NB4 (cell line): ENCODE measurements around the gene GSTK1.

Experiments
- DNase-seq: peaks from one replicate; pipeline ENCODE4 v3.0.0; 2010; ENCODE audit warnings: low read depth
- H3K4me3 ChIP-seq: one replicate; pipeline ENCODE4 v1.5.1; 2011; ENCODE audit warnings: mild to moderate bottlenecking, low read depth, low read length, moderate library complexity
- MYC ChIP-seq: IDR thresholded peaks from 2 replicates; pipeline ENCODE4 v1.6.1; 2011; ENCODE audit warnings: low read depth, low read length
- POLR2A ChIP-seq: IDR thresholded peaks from 2 replicates; pipeline ENCODE4 v1.6.1; 2011; ENCODE audit warnings: mild to moderate bottlenecking; ENCODE audit not compliant: insufficient read length; ENCODE audit errors: extremely low read depth
- TF ChIP-seq, protein P1 (sequence below): IDR thresholded peaks from 2 replicates; pipeline ENCODE4 v1.6.1; 2011; ENCODE audit warnings: low read depth, low read length
- TF ChIP-seq, protein P2 (sequence below): IDR thresholded peaks from one replicate; pipeline ENCODE4 v1.5.1; 2012; ENCODE audit warnings: low read depth, low read length

The GSTK1 gene

DNA sequence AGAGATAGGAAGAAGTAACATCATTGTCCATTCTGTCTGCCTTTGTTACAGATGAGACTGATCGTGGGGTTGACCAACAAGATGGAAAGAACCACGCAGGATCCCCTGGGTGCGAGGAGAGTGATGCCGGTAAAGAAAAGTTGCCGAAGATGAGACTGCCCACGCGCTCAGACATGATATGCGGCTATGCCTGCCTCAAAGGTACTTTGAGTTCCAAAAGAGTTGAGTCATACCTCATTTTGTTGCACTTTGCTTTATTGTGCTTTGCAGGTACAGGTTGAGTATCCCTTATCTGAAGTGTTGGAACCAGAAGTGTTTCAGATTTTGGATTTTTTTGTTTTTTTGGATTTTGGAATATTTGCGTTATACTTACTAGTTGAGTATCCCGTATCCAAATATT is 40.5 kb downstream of the GSTK1 start:
- DNase-seq, result no peak
- TF ChIP-seq POLR2A, result no peak
- TF ChIP-seq, protein P1, sequence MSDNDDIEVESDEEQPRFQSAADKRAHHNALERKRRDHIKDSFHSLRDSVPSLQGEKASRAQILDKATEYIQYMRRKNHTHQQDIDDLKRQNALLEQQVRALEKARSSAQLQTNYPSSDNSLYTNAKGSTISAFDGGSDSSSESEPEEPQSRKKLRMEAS, result no peak
- TF ChIP-seq, protein P2, sequence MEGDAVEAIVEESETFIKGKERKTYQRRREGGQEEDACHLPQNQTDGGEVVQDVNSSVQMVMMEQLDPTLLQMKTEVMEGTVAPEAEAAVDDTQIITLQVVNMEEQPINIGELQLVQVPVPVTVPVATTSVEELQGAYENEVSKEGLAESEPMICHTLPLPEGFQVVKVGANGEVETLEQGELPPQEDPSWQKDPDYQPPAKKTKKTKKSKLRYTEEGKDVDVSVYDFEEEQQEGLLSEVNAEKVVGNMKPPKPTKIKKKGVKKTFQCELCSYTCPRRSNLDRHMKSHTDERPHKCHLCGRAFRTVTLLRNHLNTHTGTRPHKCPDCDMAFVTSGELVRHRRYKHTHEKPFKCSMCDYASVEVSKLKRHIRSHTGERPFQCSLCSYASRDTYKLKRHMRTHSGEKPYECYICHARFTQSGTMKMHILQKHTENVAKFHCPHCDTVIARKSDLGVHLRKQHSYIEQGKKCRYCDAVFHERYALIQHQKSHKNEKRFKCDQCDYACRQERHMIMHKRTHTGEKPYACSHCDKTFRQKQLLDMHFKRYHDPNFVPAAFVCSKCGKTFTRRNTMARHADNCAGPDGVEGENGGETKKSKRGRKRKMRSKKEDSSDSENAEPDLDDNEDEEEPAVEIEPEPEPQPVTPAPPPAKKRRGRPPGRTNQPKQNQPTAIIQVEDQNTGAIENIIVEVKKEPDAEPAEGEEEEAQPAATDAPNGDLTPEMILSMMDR, result no peak
- TF ChIP-seq MYC, result no peak
- no peak overlapping the region for H3K4me3 ChIP-seq

DNA sequence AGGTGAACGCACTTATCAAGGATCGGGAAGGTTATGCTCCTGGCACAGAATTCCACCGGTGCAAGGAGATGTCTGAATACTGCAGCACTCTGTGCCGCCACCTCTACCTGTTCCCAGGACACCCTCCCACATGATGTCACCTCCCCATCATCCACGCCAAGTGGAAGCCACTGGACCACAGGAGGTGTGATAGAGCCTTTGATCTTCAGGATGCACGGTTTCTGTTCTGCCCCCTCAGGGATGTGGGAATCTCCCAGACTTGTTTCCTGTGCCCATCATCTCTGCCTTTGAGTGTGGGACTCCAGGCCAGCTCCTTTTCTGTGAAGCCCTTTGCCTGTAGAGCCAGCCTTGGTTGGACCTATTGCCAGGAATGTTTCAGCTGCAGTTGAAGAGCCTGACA is 41.7 kb downstream of the GSTK1 start:
- no peak for DNase-seq
- TF ChIP-seq MYC (no peak), POLR2A (no peak)
- TF ChIP-seq, protein P2, result no peak
- TF ChIP-seq, protein P1, result no peak

DNA sequence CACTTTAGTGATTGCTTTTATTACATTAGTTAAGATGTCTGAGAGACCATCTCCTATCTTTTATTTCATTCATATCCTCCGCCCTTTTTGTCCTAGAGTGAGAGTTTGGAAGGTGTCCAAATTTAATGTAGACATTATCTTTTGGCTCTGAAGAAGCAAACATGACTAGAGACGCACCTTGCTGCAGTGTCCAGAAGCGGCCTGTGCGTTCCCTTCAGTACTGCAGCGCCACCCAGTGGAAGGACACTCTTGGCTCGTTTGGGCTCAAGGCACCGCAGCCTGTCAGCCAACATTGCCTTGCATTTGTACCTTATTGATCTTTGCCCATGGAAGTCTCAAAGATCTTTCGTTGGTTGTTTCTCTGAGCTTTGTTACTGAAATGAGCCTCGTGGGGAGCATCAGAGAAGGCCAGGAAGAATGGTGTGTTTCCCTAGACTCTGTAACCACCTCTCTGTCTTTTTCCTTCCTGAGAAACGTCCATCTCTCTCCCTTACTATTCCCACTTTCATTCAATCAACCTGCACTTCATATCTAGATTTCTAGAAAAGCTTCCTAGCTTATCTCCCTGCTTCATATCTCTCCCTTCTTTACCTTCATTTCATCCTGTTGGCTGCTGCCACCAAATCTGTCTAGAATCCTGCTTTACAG is 42.3 kb downstream of the GSTK1 start:
- no peak overlapping the region for H3K4me3 ChIP-seq
- peak; percentile 80 for DNase-seq
- no peak for TF ChIP-seq MYC
- TF ChIP-seq POLR2A, result no peak
- TF ChIP-seq, protein P2, result peak; percentile 93
- TF ChIP-seq, protein P1, result no peak

More for the DNA sequence above, 41.7 kb downstream of the GSTK1 start:
- no peak overlapping the region for H3K4me3 ChIP-seq

DNA sequence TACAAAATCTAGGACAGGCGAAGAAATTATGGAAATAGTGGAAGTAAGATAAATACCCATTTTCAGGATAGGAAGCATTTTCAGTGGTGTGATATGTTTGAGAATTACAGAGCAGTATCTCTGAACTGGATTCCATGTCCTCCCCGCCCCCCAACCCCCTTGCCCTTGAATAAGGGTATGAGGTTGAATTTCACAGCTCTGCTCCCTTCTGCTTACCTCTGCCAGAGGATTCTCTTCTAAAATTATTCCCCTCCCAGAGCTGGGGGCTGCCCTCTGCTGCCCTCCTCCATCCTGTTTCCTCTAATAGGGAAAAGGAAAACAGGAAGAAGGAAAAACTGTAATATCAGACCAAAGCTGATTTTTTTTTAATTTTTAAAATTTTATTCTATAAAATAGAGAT is 45.4 kb downstream of the GSTK1 start:
- DNase-seq, result no peak
- TF ChIP-seq, protein P1, result no peak
- TF ChIP-seq, protein P2, result no peak
- no peak for TF ChIP-seq POLR2A
- TF ChIP-seq MYC, result no peak

DNA sequence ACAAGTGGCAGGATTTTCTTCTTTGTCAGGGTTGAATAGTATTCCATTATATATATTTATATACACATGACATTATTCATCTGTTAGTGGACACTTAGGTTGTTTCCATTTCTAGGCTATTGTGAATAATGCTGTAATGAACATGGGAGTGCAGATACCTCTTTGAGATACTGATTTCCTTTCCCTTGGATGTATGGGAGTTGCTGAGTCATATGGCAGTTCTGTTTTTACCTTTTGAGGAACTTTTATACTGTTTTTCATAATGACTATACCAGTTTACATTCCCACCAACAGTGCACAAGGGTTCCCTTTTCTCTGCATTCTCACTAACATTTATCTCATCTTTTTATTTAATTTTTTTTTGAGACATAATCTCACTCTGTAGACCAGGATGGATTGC is 50.9 kb downstream of the GSTK1 start:
- H3K4me3 ChIP-seq, result no peak overlapping the region
- TF ChIP-seq MYC (no peak), POLR2A (no peak)
- TF ChIP-seq, protein P1, result no peak
- TF ChIP-seq, protein P2, result no peak
- no peak for DNase-seq

More for the DNA sequence above, 45.4 kb downstream of the GSTK1 start:
- no peak overlapping the region for H3K4me3 ChIP-seq

DNA sequence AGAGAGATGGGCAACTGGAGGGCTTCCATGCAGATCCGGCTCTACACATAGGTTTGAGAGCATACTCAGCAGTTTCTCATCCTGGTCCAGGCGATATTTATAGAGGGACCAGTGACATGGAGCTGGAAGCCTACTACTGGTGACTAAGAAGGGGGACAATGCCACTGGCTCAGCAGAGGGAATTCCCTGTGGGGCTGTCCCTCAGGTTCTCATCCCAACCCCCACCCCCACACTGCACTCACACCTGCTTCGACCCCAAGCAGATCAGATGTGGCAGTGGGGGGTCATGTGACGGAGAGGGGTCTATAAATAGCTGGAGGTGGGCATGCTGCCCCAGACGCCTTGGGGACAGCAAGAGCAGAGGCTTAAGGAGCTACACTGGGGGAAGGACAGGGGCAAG is 52.5 kb downstream of the GSTK1 start, which contains the start of gene CLCN1:
CLCN1 (plus strand) TSS at position 336 of the 400 bp plus-strand sequence. CDS start 102 bp downstream, outside the sequence.
- TF ChIP-seq, protein P1, result no peak
- TF ChIP-seq, protein P2, result no peak
- TF ChIP-seq POLR2A (no peak), MYC (no peak)
- DNase-seq, result no peak
- no peak within 1 kb of the TSS for H3K4me3 ChIP-seq
